Activated naive CD8-positive, alpha-beta T cell treated with anti-CD3 and anti-CD28 coated beads for 36 hours (primary cell): Measurements from ENCODE around the gene PIH1D1. TPM values are rescaled to one million over a fixed set of nuclear protein-coding genes. Genes with fewer than 3 reads are reported as not detected.
"Not testable (repeated sequence)": the region's sequence is repeated elsewhere in the genome, so short reads cannot be mapped to it uniquely, and the experiment has no call there.

ENCODE experiments used
- DNase-seq: peaks from one replicate; pipeline ENCODE4 v3.0.0; 2021
- H3K27ac Mint-ChIP-seq: one replicate; pipeline ENCODE4 v1.8.0; 2022; ENCODE audit warnings: mild to moderate bottlenecking, moderate library complexity, mixed read lengths
- H3K27me3 Mint-ChIP-seq: one replicate; pipeline ENCODE4 v1.8.0; 2022; ENCODE audit warnings: mild to moderate bottlenecking, mixed read lengths
- H3K36me3 Mint-ChIP-seq: one replicate; pipeline ENCODE4 v1.8.0; 2021; ENCODE audit warnings: mild to moderate bottlenecking, mixed read lengths
- H3K4me1 Mint-ChIP-seq: one replicate; pipeline ENCODE4 v1.8.0; 2021; ENCODE audit warnings: mixed read lengths
- H3K4me3 Mint-ChIP-seq: one replicate; pipeline ENCODE4 v1.8.0; 2022; ENCODE audit warnings: mild to moderate bottlenecking, moderate library complexity, mixed read lengths
- H3K9me3 Mint-ChIP-seq: one replicate; pipeline ENCODE4 v1.8.0; 2022; ENCODE audit warnings: mixed read lengths
- total RNA-seq, 2 experiments: library from RNA; stranded (reverse); gene quantifications; one replicate each; pipeline ENCODE4 v1.2.3, GENCODE V29; 2021

Gene PIH1D1
- total RNA-seq, 2 experiments from 2014 or later = 140 to 141 TPM

DNA sequence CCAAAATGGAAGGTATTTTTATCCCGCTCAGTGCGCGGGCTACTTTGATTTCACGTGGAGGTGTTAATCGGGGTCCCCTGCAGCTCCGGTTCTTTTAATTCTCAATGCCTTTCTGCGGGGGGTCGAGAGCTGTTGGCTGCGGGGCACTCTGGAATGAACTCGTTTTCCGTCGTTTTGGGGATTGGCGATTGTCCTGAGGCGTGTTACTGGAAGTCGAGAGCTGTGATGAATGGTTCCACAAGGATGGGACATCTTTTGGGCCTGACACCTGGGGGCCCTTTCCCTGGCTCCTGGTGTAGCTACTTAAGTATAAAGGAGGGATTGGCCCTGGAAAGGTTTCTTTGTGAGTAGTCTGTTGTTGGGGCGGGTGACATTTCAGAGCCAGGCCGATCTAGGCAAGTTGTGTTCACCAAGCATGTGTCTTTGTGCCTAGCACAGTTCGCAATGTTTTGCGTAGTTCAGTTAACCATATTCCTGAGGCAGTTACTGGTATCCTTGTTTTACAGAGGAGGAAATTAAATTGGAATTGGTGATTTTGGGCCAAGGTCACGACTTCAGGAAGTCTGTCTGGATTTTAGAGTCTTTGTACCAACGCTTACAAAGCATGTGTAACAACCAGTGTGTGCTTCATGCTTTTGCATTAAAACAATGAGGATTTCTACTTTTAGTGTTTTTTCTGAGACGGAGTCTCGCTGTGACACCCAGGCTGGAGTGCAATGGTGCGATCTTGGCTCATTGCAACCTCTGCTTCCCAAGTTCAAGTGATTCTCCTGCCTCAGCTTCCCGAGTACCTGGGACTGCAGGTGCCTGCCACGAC is 36.6 kb upstream of the PIH1D1 start:
- peaks cover 2% of the 10 kb centered on the region for H3K9me3 Mint-ChIP-seq
- peaks cover 31% of the 10 kb centered on the region for H3K27me3 Mint-ChIP-seq
- DNase-seq = no peak
- peak overlapping the region; percentile 93 for H3K4me3 Mint-ChIP-seq
- peaks cover 44% of the 10 kb centered on the region for H3K4me1 Mint-ChIP-seq
- peaks cover 72% of the 10 kb centered on the region for H3K36me3 Mint-ChIP-seq
- H3K27ac Mint-ChIP-seq = peak overlapping the region; percentile 97

DNA sequence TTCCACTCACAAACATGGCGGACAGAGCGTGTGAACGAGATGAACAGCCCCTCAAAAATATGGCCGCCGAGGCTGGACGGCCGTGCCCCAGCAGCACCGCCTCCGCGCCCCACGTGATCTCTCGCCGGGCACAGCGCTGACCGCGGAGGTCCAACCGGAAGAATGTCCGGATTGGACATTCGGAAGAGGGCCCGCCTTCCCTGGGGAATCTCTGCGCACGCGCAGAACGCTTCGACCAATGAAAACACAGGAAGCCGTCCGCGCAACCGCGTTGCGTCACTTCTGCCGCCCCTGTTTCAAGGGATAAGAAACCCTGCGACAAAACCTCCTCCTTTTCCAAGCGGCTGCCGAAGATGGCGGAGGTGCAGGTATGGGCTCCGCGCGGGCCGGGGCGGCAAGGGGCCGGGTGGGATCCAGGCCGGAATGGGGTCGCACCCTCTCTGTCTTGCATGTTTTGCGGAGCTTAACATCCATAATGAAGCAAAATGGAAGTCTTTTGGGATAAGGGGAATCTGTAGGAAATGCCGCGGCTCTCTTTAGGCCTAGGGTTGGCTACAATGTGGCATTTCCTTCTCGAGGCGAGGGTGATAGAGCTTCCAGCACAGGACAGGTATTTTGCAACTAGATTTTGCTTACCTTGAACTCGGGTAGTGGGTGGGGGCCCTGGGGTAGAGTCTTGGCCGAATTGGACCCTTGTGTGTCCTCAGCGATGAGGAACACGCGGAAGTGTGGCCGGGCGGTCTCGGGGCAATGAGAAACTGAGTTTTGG is 35.8 kb upstream of the PIH1D1 start, which contains the start of gene RPL13A:
RPL13A (plus strand) TSS at position 332 of the 769 bp plus-strand sequence; CDS start at position 354, 22 bp downstream.
- H3K4me1 Mint-ChIP-seq = peaks cover 38% of the 10 kb centered on the region
- H3K4me3 Mint-ChIP-seq = peak within 1 kb of the TSS; percentile 93
- H3K36me3 Mint-ChIP-seq = peaks cover 65% of the 10 kb centered on the region

DNA sequence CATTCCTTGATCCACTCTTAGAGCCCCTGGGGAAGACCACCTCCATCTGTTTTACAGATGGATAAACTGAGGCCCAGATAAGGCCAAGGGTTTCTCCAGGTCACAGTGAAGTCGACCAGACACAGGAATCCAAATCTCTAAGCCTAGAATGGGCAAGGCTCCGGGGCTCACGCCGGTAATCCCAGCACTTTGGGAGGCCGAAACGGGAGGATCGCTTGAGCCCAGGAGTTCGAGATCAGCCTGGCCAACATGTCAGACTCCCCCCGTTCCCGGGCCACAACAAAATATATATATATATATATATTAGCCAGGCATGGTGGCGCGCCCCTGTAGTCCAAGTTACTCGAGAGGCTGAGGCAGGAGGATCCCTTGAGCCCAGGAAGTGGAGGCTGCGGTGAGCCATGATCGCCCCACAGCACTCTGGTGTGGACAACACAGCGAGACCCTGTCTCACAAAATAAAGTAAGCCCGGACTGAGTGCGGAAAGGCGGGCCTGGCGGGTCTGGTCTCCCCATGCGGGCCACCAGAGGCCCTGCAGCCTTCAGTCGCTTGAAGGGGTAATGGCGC is 35.2 kb upstream of the PIH1D1 start:
- H3K27me3 Mint-ChIP-seq = peaks cover 23% of the 10 kb centered on the region
- H3K4me1 Mint-ChIP-seq = peaks cover 34% of the 10 kb centered on the region
- peaks cover 58% of the 10 kb centered on the region for H3K36me3 Mint-ChIP-seq
- no peak for DNase-seq
- H3K4me3 Mint-ChIP-seq = peak overlapping the region; percentile 93
- peak overlapping the region; percentile 97 for H3K27ac Mint-ChIP-seq
- H3K9me3 Mint-ChIP-seq = peaks cover 2% of the 10 kb centered on the region

More for the DNA sequence above, 35.8 kb upstream of the PIH1D1 start, which contains the start of gene RPL13A:
- Mint-ChIP-seq H3K27me3 (peaks cover 23% of the 10 kb centered on the region), H3K27ac (peak within 1 kb of the TSS; percentile 97), H3K9me3 (peaks cover 2% of the 10 kb centered on the region)
- peak; percentile 100 for DNase-seq

DNA sequence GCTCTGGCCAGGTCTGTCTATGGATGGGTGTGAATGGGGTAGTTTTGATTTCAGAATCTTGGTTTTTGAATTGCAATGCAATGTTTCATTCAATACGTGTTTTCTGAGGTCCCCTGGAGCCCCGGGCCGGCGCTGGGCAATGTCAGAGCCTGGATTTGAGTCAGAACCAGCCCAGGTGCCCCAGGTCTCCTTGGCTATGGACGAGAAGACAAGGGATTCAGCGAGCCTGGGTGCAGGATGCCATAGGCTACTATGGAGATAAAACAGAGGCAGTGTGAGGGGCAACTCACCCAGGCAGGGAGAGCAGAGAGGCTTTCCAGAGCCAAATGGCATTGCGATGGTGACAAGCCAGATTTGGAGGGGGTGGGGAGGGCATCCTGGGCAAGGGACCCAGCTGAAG is 34.6 kb upstream of the PIH1D1 start:
- Mint-ChIP-seq H3K4me3 (peak overlapping the region; percentile 43), H3K9me3 (peaks cover 2% of the 10 kb centered on the region)
- no peak for DNase-seq

DNA sequence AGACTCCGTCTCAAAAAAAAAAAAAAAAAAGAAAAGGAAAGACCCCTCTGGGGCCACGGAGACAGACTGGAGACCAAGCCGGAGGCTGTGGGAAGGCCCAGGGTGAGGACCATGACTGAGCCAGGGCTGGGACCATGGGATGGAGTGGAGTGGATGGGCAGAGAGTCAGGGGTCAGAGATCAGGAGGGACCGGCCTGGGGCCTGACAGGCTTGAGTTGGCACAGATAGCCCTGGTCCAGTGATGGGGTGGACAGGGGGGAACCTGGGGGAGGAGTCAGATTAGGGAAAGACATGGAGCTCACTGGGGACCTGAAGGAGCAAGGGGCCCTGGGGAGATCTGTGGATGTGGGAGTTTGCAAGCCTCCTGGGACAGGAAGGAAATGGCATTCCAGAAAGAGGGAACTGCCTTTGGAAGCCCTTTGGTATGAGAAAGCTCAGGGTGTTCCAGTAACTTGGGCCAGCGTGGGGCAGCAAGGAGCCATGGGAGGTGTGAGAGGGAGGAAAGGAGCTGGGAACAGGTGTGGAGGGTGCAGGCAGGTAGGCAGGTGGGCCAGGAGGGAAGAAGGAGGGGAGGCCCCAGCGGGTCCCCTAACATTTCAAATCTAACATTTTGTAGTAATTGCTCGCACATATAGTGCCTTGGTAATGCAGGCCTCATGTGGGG is 29.5 kb upstream of the PIH1D1 start:
- H3K4me3 Mint-ChIP-seq = peak overlapping the region; percentile 14

More for the DNA sequence above, 34.6 kb upstream of the PIH1D1 start:
- Mint-ChIP-seq H3K27me3 (peaks cover 23% of the 10 kb centered on the region), H3K27ac (peak overlapping the region; percentile 83), H3K36me3 (peaks cover 52% of the 10 kb centered on the region), H3K4me1 (peaks cover 32% of the 10 kb centered on the region)

DNA sequence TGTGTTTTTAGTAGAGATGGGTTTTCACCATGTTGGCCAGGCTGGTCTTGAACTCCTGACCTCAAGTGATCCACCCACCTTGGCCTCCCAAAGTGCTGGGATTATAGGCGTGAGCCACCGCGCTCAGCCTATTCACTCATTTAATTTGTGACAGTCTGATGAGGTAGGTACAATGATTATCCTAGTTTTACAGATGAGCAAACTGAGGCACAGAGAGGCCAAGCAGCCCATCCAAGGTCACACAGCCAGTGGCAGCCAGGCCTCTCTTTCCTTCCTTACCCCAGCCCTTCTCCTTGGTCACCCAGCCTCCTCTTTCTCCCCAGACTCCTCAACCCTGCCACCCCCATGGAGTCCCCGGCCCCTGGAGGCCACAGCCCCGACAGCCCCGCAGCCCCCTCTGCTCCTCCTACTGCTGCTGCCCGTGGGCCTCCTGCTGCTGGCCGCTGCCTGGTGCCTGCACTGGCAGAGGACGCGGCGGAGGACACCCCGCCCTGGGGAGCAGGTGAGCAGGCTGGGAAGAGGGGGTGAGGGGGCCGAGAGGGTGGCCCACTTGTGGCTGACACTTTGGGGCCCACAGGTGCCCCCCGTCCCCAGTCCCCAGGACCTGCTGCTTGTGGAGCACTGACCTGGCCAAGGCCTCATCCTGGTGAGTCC is 28.5 kb upstream of the PIH1D1 start:
- Mint-ChIP-seq H3K36me3 (peaks cover 31% of the 10 kb centered on the region), H3K27ac (peak overlapping the region; percentile 8), H3K27me3 (no peaks in the 10 kb centered on the region)

More for the DNA sequence above, 29.5 kb upstream of the PIH1D1 start:
- H3K4me1 Mint-ChIP-seq = peaks cover 19% of the 10 kb centered on the region
- peak overlapping the region; percentile 68 for H3K27ac Mint-ChIP-seq
- peaks cover 28% of the 10 kb centered on the region for H3K36me3 Mint-ChIP-seq
- no peak for DNase-seq
- H3K9me3 Mint-ChIP-seq = no peaks in the 10 kb centered on the region
- H3K27me3 Mint-ChIP-seq = no peaks in the 10 kb centered on the region

DNA sequence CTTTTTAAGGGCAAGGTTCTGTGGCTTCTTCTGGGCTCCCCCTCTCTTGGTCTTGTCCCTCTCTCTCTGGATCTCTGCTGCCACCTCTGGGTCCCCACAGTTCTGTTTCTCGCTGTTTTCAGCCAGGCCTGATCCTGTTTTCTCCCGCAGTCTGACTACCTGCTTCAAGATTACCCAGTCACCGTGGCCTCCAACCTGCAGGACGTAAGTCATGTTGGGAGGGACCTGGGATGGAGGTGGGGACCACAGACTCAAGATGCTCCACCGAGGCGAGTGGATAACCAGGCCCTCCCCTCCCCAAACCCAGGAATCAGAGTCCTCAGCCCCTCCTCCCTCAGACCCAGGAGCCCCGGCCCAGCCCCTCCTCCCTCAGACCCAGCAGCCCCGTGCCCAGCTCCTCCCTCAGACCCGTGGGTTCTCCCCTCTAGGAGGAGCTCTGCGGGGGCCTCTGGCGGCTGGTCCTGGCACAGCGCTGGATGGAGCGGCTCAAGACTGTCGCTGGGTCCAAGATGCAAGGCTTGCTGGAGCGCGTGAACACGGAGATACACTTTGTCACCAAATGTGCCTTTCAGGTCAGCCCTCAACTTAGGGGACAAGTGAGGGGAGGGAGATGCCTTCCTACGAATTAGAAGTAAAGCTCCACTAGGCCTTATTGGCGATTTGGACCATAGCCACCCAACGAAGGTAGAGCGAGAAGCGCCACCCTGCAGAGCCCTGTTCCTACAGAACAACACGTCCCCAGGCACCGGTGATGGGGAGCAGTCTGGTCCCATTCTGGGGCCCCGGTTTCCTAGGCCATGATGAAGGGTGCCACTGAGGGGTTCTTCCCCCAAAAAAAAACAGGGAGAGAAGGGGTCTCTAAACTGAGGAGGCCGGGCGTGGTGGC is 24.6 kb upstream of the PIH1D1 start:
- Mint-ChIP-seq H3K4me3 (peak overlapping the region; percentile 98), H3K27me3 (no peaks in the 10 kb centered on the region), H3K27ac (peak overlapping the region; percentile 95), H3K9me3 (no peaks in the 10 kb centered on the region), H3K36me3 (peaks cover 36% of the 10 kb centered on the region), H3K4me1 (peaks cover 39% of the 10 kb centered on the region)
- peak; percentile 87 for DNase-seq

More for the DNA sequence above, 28.5 kb upstream of the PIH1D1 start:
- H3K9me3 Mint-ChIP-seq = no peaks in the 10 kb centered on the region
- no peak overlapping the region for H3K4me3 Mint-ChIP-seq
- DNase-seq = no peak
- peaks cover 25% of the 10 kb centered on the region for H3K4me1 Mint-ChIP-seq

DNA sequence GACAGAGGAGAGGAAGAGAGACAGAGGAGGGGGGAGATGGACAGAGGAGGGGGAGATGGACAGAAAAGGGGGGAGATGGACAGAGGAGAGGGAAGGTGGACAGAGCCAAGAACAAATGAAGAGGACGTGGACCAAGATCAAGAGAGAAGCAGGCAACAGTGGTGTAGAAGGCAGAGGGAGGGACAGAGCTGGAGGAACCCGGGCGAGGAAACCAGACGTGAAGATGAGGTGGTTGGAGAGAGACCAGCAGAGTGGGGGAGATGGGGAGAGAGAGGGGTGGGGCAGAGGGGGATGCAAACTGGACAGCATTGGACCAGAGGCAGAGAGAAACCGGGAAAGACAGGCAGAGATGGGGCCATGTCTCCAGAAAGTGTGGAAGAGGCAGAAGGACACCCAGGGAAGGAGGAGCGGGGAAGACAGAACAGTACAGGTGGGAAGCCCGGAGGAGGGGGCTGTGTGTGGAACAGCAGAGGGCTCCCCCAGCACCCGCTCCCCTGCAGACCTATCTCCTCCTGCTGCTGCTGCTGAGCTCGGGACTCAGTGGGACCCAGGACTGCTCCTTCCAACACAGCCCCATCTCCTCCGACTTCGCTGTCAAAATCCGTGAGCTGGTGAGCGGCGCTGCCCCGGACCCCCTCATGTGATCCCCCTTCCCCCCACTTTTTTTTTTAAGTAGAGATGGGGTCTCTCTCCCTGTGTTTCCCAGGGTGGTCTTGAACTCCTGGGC is 23.7 kb upstream of the PIH1D1 start:
- peaks cover 43% of the 10 kb centered on the region for H3K4me1 Mint-ChIP-seq
- peak overlapping the region; percentile 98 for H3K4me3 Mint-ChIP-seq
- H3K27ac Mint-ChIP-seq = peak overlapping the region; percentile 95
- peak; percentile 48 for DNase-seq
- no peaks in the 10 kb centered on the region for H3K9me3 Mint-ChIP-seq
- no peaks in the 10 kb centered on the region for H3K27me3 Mint-ChIP-seq
- H3K36me3 Mint-ChIP-seq = peaks cover 35% of the 10 kb centered on the region

DNA sequence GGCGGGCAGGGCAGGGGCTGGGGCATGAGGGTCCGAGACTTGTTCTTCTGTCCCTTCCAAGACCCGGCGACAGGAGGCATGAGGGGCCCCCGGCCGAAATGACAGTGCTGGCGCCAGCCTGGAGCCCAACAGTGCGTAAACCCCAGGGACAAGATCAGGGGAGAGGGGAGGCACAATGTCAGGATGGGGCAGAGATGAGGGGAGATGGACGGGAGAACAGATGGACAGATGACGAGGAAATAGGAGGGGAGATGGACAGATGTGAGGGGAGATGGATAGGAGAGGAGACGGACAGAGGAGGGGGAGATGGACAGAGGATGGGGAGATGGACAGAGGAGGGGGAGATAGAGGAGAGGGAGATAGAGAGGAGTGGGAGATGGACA is 22.9 kb upstream of the PIH1D1 start:
- H3K27ac Mint-ChIP-seq = peak overlapping the region; percentile 95
- peak overlapping the region; percentile 98 for H3K4me3 Mint-ChIP-seq
- DNase-seq = no peak
- peaks cover 51% of the 10 kb centered on the region for H3K4me1 Mint-ChIP-seq
- H3K9me3 Mint-ChIP-seq = no peaks in the 10 kb centered on the region
- peaks cover 31% of the 10 kb centered on the region for H3K36me3 Mint-ChIP-seq
- no peaks in the 10 kb centered on the region for H3K27me3 Mint-ChIP-seq

DNA sequence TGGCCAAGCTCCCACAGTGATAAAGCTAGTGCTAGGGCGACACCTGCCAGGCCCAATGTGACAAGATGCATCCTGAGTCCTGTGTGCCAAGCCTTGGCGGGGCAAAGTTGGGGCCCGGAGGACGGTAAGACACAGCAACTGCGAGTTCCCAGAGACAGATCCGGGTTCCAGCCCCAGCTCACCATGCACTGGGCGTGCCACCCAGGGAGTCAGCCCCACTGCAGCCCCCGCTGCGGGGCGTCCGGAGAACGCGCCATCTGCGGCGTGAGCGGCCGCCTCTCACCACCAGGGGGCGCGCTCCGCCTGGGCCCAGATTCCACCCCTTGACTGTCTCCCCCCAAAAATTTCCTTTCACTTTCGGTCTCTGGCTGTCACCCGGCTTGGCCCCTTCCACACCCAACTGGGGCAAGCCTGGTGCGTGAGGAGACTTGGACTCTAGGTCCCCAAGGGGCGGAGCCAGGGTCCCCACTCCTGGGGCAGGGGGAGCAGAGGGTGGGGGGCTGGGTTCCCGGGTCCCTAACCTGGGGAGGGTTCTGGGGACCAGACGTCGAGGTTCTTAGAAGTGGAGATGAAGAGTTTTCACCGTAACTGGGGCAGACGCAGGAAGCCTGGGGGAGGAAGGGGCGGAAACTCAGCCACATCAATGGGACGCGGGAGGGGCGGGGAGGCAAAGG is 22.4 kb upstream of the PIH1D1 start, which contains the start of gene FLT3LG:
FLT3LG (plus strand) TSS at position 348 of the 674 bp plus-strand sequence. CDS start 425 bp downstream, outside the sequence.
- peak within 1 kb of the TSS; percentile 95 for H3K27ac Mint-ChIP-seq
- H3K27me3 Mint-ChIP-seq = no peaks in the 10 kb centered on the region
- H3K36me3 Mint-ChIP-seq = peaks cover 31% of the 10 kb centered on the region
- H3K9me3 Mint-ChIP-seq = no peaks in the 10 kb centered on the region
- peaks cover 55% of the 10 kb centered on the region for H3K4me1 Mint-ChIP-seq
- H3K4me3 Mint-ChIP-seq = peak within 1 kb of the TSS; percentile 98
- peak; percentile 92 for DNase-seq

DNA sequence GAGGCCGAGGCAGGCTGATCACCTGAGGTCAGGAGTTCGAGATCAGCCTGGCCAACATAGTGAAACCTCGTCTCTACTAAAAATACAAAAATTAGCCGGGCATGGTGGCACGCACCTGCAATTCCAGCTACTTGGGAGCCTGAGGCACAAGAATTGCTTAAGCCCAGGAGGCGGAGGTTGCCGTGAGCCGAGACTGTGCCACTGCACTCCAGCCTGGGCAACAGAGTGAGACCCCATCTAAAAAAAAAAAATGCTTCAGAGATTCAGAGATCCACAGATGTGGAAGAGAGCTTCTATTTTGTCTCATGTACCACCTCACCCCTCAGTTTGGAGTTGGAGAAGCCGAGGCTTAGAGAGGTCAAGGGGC is 21.9 kb upstream of the PIH1D1 start:
- H3K27me3 Mint-ChIP-seq, DNase-seq, H3K9me3 Mint-ChIP-seq: not testable (repeated sequence)
- H3K4me3 Mint-ChIP-seq = peak overlapping the region; percentile 98
- H3K27ac Mint-ChIP-seq = peak overlapping the region; percentile 95
- peaks cover 32% of the 10 kb centered on the region for H3K36me3 Mint-ChIP-seq
- H3K4me1 Mint-ChIP-seq = peaks cover 58% of the 10 kb centered on the region

DNA sequence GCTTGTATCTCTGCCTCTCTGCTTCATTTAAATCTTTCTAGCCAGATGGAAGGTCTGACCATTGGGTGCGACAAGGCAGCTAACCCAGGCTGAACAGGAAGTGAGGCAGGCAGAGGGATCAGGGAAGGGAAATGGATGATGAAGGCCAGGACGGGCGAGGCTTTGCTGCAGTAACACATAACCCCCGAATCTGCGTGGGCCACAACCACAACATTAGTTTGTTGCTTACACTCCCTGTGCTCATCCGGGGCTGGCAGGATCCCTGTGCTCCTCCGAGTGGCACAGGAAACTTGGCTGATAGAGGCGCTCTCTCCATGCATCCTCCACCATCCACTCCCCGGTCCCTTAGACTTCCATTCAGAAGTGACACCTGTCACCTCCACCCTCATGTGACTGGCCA is 21.3 kb upstream of the PIH1D1 start:
- H3K36me3 Mint-ChIP-seq = peaks cover 31% of the 10 kb centered on the region
- H3K4me3 Mint-ChIP-seq = peak overlapping the region; percentile 98
- H3K9me3 Mint-ChIP-seq = no peaks in the 10 kb centered on the region
- H3K27ac Mint-ChIP-seq = peak overlapping the region; percentile 95
- H3K27me3 Mint-ChIP-seq = no peaks in the 10 kb centered on the region
- no peak for DNase-seq
- peaks cover 59% of the 10 kb centered on the region for H3K4me1 Mint-ChIP-seq
